Measurements from ENCODE around the gene MATCAP1. TPM values are rescaled to one million over a fixed set of nuclear protein-coding genes. Genes with fewer than 3 reads are reported as not detected.

The MATCAP1 gene
- total and polyA plus RNA-seq, 10 of the 15 experiments (the other 5 are each of a cell fraction or from before 2014, with no cell fraction given): 2.8 to 25.8 (median 8.6) TPM

DNA sequence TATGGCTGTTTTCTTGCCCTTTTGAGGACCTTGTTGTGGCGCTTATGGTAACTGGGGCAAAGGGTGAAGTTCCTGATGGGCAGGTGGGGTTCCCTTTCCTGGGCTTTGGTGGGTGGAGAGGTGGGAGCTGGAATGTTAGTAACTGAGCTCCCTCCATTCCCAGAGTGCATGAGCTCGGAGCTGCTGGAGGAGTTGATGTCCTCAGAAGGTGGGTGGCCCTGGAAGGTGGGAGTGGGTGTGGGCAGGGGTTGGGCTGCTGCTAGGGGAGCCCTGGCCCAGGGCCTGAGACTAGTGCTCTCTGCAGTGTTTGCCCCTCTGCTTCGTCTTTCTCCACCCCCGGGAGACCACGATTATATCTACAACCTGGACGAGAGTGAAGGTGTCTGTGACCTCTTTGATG lies 13.9 kb upstream of the MATCAP1 start:
- no peak for FAIRE-seq
- no peak for ATAC-seq
- RAD21 ChIA-PET (ENCODE audit: unreplicated experiment): interaction anchor here (1.1 to 1.3 kb wide), 2 partner anchors 29 to 49 kb away, joined by 3 read pairs; partner anchors contain the start of gene FHOD1
- H3K4me2 ChIP-seq (ENCODE audit: control insufficient read depth, insufficient read depth): no peak overlapping the region
- DNase-seq (ENCODE audit: low read depth, low spot score): no peak
- WGBS (ENCODE audit: insufficient coverage, insufficient replicate concordance, low lambda C conversion rate, missing lambda C conversion rate): 77% methylated on average over 6 of the region's 6 CpGs
- H3K27ac ChIP-seq (ENCODE audit: control insufficient read depth, insufficient read depth): no peak overlapping the region
- CTCF ChIA-PET: interaction anchor here (0.7 to 2.0 kb wide), 16 partner anchors 8 to 244 kb away, joined by 3 to 13 read pairs (median 4); partner anchors contain the start of gene TMEM208
- SMC1A ChIA-PET (ENCODE audit: uncharacterized antibody, unreplicated experiment): interaction anchor here (1.2 kb wide), 1 partner anchor 16 kb away, joined by 3 read pairs; no protein-coding TSS in a partner anchor
- H3K9me3 ChIP-seq (replicated peaks; ENCODE audit: control insufficient read depth, insufficient read depth, low read length): no peaks in the 10 kb centered on the region
- H3K4me3 ChIP-seq: no peak overlapping the region
- no peaks in the 10 kb centered on the region for H3K27me3 ChIP-seq (replicated peaks in 1 of 2; ENCODE audit: control insufficient read depth in 2 of 2, insufficient read depth in 2 of 2, low read length in 1 of 2)
- H4K20me1 ChIP-seq (ENCODE audit: control insufficient read depth, insufficient read depth): peaks cover 7% of the 10 kb centered on the region
- POLR2A ChIA-PET: interaction anchor here (0.6 to 1.0 kb wide), 2 partner anchors 8 to 430 kb away, joined by 3 read pairs; no protein-coding TSS in a partner anchor
- peaks cover 22 to 49% of the 10 kb centered on the region in 2 experiments for H3K36me3 ChIP-seq (ENCODE audit: control insufficient read depth in 2 of 2, insufficient read depth in 2 of 2, low read length in 1 of 2)
- peaks cover 5% of the 10 kb centered on the region; the same call in 1 of the 2 replicates for H3K4me1 ChIP-seq (ENCODE audit: control insufficient read depth, insufficient read depth, low read length)
- in situ Hi-C loops (cut with MboI): no loop called here
- intact Hi-C loops (cut with micrococcal nuclease; ENCODE audit: unreplicated experiment): no loop called here
- no peak overlapping the region for H2AFZ ChIP-seq (ENCODE audit: control insufficient read depth, low read depth, low read length)
- no peak overlapping the region for H3K9ac ChIP-seq (ENCODE audit: control insufficient read depth, insufficient read depth, low read length)
- peaks cover 16% of the 10 kb centered on the region for H3K79me2 ChIP-seq (ENCODE audit: control insufficient read depth, insufficient read depth, low read length)
- no TSS peak for BruUV-seq (replicated peaks)
- TF ChIP-seq HDAC2 (IDR thresholded peaks at IDR 0.05) (no peak), POLR2A (IDR thresholded peaks at IDR 0.05; ENCODE audit: low read depth, low read length) (peak; percentile 30; the same call in 1 of the 2 replicates), KAT2A (conservative IDR thresholded peaks at IDR 0.05; ENCODE audit: control insufficient read depth, low read depth, low read length) (no peak), RAD21 (IDR thresholded peaks at IDR 0.05; ENCODE audit: insufficient read depth, low read depth, low read length) (no peak)

DNA sequence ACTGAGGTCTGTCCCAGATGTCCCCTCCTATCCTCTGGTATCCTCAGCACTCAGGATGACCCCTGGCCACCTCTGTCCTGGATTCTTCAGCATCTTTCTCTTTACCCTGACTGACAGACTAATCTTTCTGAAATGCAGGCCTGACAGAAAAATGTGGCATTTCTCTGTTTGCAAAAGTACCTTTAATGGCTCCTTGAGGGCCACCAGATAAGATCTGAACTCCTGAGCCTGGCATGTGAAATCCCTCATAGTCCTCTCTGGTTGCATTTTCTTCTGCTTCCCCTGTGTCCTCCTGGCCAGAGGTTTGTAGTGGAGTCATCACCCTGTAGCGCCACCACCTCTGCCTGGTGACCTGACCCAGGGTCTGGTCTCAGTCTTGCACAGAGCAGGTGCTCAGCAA lies 13.1 kb upstream of the MATCAP1 start:
- ATAC-seq: no peak
- no TSS peak for BruUV-seq (replicated peaks)
- H4K20me1 ChIP-seq (ENCODE audit: control insufficient read depth, insufficient read depth): peaks cover 7% of the 10 kb centered on the region

More for the DNA sequence above, 13.1 kb upstream of the MATCAP1 start:
- 100% methylated on average over 1 of the region's 1 CpG for WGBS (ENCODE audit: insufficient coverage, insufficient replicate concordance, low lambda C conversion rate, missing lambda C conversion rate)
- H3K27ac ChIP-seq (ENCODE audit: control insufficient read depth, insufficient read depth): no peak overlapping the region
- SMC1A ChIA-PET (ENCODE audit: uncharacterized antibody, unreplicated experiment): interaction anchor here (0.9 kb wide), 1 partner anchor 50 kb away, joined by 3 read pairs; the partner anchor contains the start of gene FHOD1
- peaks cover 23% of the 10 kb centered on the region for H3K79me2 ChIP-seq (ENCODE audit: control insufficient read depth, insufficient read depth, low read length)
- peak overlapping the region; percentile 17; the same call in 1 of the 2 replicates for H3K4me2 ChIP-seq (ENCODE audit: control insufficient read depth, insufficient read depth)
- CTCF ChIA-PET: interaction anchor here (0.7 to 1.9 kb wide), 7 partner anchors 8 to 243 kb away, joined by 3 to 6 read pairs (median 4); no protein-coding TSS in a partner anchor
- no peak overlapping the region for H3K9ac ChIP-seq (ENCODE audit: control insufficient read depth, insufficient read depth, low read length)
- in situ Hi-C loops (cut with MboI) (no loop called here), intact Hi-C loops (cut with micrococcal nuclease; ENCODE audit: unreplicated experiment) (no loop called here)
- no peaks in the 10 kb centered on the region for H3K27me3 ChIP-seq (replicated peaks in 1 of 2; ENCODE audit: control insufficient read depth in 2 of 2, insufficient read depth in 2 of 2, low read length in 1 of 2)
- POLR2A ChIA-PET: no interaction called here
- H3K4me3 ChIP-seq: no peak overlapping the region
- H3K9me3 ChIP-seq (replicated peaks; ENCODE audit: control insufficient read depth, insufficient read depth, low read length): no peaks in the 10 kb centered on the region
- TF ChIP-seq, protein P1, sequence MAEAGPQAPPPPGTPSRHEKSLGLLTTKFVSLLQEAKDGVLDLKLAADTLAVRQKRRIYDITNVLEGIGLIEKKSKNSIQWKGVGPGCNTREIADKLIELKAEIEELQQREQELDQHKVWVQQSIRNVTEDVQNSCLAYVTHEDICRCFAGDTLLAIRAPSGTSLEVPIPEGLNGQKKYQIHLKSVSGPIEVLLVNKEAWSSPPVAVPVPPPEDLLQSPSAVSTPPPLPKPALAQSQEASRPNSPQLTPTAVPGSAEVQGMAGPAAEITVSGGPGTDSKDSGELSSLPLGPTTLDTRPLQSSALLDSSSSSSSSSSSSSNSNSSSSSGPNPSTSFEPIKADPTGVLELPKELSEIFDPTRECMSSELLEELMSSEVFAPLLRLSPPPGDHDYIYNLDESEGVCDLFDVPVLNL (IDR thresholded peaks at IDR 0.05; ENCODE audit: low read depth, low read length): no peak
- TF ChIP-seq ESRRA (IDR thresholded peaks at IDR 0.05; ENCODE audit: low read length) (no peak), POLR2AphosphoS5 (IDR thresholded peaks at IDR 0.05; ENCODE audit: low read length) (no peak), IRF4 (IDR thresholded peaks at IDR 0.05; ENCODE audit: low read depth, low read length) (no peak), HDAC6 (IDR thresholded peaks at IDR 0.05; ENCODE audit: unreplicated experiment) (no peak), CHD1 (IDR thresholded peaks at IDR 0.05; ENCODE audit: low read depth, low read length) (no peak), POLR2A (IDR thresholded peaks at IDR 0.05; ENCODE audit: low read depth, low read length) (no peak)
- TF ChIP-seq, protein P2, sequence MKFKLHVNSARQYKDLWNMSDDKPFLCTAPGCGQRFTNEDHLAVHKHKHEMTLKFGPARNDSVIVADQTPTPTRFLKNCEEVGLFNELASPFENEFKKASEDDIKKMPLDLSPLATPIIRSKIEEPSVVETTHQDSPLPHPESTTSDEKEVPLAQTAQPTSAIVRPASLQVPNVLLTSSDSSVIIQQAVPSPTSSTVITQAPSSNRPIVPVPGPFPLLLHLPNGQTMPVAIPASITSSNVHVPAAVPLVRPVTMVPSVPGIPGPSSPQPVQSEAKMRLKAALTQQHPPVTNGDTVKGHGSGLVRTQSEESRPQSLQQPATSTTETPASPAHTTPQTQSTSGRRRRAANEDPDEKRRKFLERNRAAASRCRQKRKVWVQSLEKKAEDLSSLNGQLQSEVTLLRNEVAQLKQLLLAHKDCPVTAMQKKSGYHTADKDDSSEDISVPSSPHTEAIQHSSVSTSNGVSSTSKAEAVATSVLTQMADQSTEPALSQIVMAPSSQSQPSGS (IDR thresholded peaks at IDR 0.05; ENCODE audit: low read length): no peak
- peaks cover 5% of the 10 kb centered on the region; the same call in 1 of the 2 replicates for H3K4me1 ChIP-seq (ENCODE audit: control insufficient read depth, insufficient read depth, low read length)
- peaks cover 19 to 42% of the 10 kb centered on the region in 2 experiments for H3K36me3 ChIP-seq (ENCODE audit: control insufficient read depth in 2 of 2, insufficient read depth in 2 of 2, low read length in 1 of 2)
- no peak overlapping the region for H2AFZ ChIP-seq (ENCODE audit: control insufficient read depth, low read depth, low read length)
- FAIRE-seq (no peak), DNase-seq (ENCODE audit: low read depth, low spot score) (no peak)
- RAD21 ChIA-PET (ENCODE audit: unreplicated experiment): no interaction called here
